Right lobe of liver (tissue), 4 donors: ENCODE measurements around the gene KRTAP3-1.

Source experiments
- CTCF ChIP-seq, 4 donors: fragments of 200-600 bp in 3 of 4; fragments of 450-650 bp in 1 of 4; IDR thresholded peaks; one replicate each; pipeline versions ENCODE4 v1.5.1 to v1.8.0; 2016 to 2022; ENCODE audit warnings: antibody characterized with exemption in 4 of 4, mild to moderate bottlenecking in 2 of 4
- POLR2A ChIP-seq: fragments of 450-650 bp; IDR thresholded peaks from one replicate; pipeline ENCODE4 v1.6.1; 2017; ENCODE audit warnings: antibody characterized with exemption, mild to moderate bottlenecking
- donor health status: DM: no; HTN: no; CAD: no.
- donor health status: DM: no; HTN: no; CAD: no.
- donor health status: DM: no; HTN: yes; CAD: no.

DNA sequence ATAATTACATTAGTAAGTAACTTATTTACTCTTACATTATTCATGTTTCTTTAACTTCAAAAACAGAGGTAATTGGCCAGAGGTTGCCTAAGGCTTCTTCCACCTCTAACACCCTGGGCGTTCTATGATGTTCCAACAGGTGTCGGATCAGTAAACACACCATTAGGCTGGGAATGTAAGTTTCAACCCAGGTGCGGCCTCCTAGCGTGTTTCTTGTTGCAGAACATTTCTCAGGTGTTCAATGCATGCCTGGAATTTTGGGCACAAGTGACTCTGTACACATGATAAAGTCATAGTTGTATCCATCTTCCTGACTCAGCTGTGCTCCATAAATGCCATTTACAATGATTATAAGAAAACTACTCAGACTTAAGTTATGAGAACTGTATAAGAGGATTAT, 45.1 kb upstream of the KRTAP3-1 start:
- TF ChIP-seq POLR2A: no peak
- TF ChIP-seq CTCF (IDR thresholded peaks at IDR 0.05): no peak
